HEK293 (cell line): ENCODE results near the gene APOA5.

ENCODE experiments used
- FEZF1 ChIP-seq: fragments of 450-650 bp; formaldehyde crosslinking; IDR thresholded peaks from 2 replicates; pipeline ENCODE4 v1.5.1; 2016; ENCODE audit warnings: missing biosample characterization, missing genetic modification characterization
- HOXC10 ChIP-seq: sonication (generic); formaldehyde crosslinking; IDR thresholded peaks from 2 replicates; pipeline ENCODE4 v1.8.1; 2023; ENCODE audit warnings: mild to moderate bottlenecking, missing genetic modification reagents
- KLF1 ChIP-seq: fragments of 450-650 bp; formaldehyde crosslinking; IDR thresholded peaks from 2 replicates; pipeline ENCODE4 v1.5.1; 2016; ENCODE audit warnings: missing biosample characterization, missing genetic modification characterization
- WT1 ChIP-seq: fragments of 450-650 bp; formaldehyde crosslinking; IDR thresholded peaks from 2 replicates; pipeline ENCODE4 v1.5.1; 2016; ENCODE audit warnings: missing biosample characterization, missing genetic modification characterization
- YY2 ChIP-seq: fragments of 450-650 bp; formaldehyde crosslinking; IDR thresholded peaks from 2 replicates; pipeline ENCODE4 v1.5.1; 2016; ENCODE audit warnings: missing biosample characterization, missing genetic modification characterization
- ZNF133 ChIP-seq: fragments of 450-650 bp; formaldehyde crosslinking; IDR thresholded peaks from 2 replicates; pipeline ENCODE4 v1.5.1; 2016; ENCODE audit warnings: missing biosample characterization, missing genetic modification characterization
- ZNF24 ChIP-seq: fragments of 450-650 bp; formaldehyde crosslinking; IDR thresholded peaks from 2 replicates; pipeline ENCODE4 v1.5.1; 2016; ENCODE audit warnings: missing biosample characterization, missing genetic modification characterization
- ZNF248 ChIP-seq: fragments of 450-650 bp; formaldehyde crosslinking; IDR thresholded peaks from 2 replicates; pipeline ENCODE4 v1.5.1; 2017; ENCODE audit warnings: missing biosample characterization, missing genetic modification characterization
- ZNF366 ChIP-seq: fragments of 450-650 bp; formaldehyde crosslinking; conservative IDR thresholded peaks from 2 replicates; pipeline ENCODE4 v1.5.1; 2016; ENCODE audit warnings: missing biosample characterization, missing genetic modification characterization
- ZNF394 ChIP-seq: fragments of 450-650 bp; formaldehyde crosslinking; IDR thresholded peaks from 2 replicates; pipeline ENCODE4 v1.5.1; 2016; ENCODE audit warnings: missing biosample characterization, missing genetic modification characterization, mild to moderate bottlenecking, moderate library complexity, borderline replicate concordance
- ZNF433 ChIP-seq: fragments of 450-650 bp; formaldehyde crosslinking; IDR thresholded peaks from 2 replicates; pipeline ENCODE4 v1.5.1; 2016; ENCODE audit warnings: missing biosample characterization, missing genetic modification characterization, low read depth
- ZNF48 ChIP-seq: fragments of 450-650 bp; formaldehyde crosslinking; IDR thresholded peaks from 2 replicates; pipeline ENCODE4 v1.5.1; 2016; ENCODE audit warnings: missing biosample characterization, missing genetic modification characterization
- ZNF510 ChIP-seq: fragments of 450-650 bp; formaldehyde crosslinking; IDR thresholded peaks from 2 replicates; pipeline ENCODE4 v1.5.1; 2018; ENCODE audit warnings: mild to moderate bottlenecking, missing genetic modification characterization, missing biosample characterization; ENCODE audit not compliant: insufficient replicate concordance
- ZNF544 ChIP-seq: fragments of 450-650 bp; formaldehyde crosslinking; IDR thresholded peaks from 2 replicates; pipeline ENCODE4 v1.5.0; 2017; ENCODE audit warnings: missing biosample characterization, missing genetic modification characterization
- ZNF549 ChIP-seq: fragments of 450-650 bp; IDR thresholded peaks from 2 replicates; pipeline ENCODE4 v1.5.1; 2018; ENCODE audit warnings: missing biosample characterization, missing genetic modification characterization, mild to moderate bottlenecking, inconsistent platforms, moderate library complexity
- ZNF561 ChIP-seq: fragments of 450-650 bp; IDR thresholded peaks from 2 replicates; pipeline ENCODE4 v1.5.1; 2018; ENCODE audit warnings: missing biosample characterization, missing genetic modification characterization, borderline replicate concordance
- ZNF571 ChIP-seq: fragments of 450-650 bp; formaldehyde crosslinking; IDR thresholded peaks from 2 replicates; pipeline ENCODE4 v1.5.0; 2017; ENCODE audit warnings: missing biosample characterization, missing genetic modification characterization
- ZSCAN30 ChIP-seq: fragments of 450-650 bp; IDR thresholded peaks from 2 replicates; pipeline ENCODE4 v1.5.1; 2018; ENCODE audit warnings: missing biosample characterization, mild to moderate bottlenecking, missing genetic modification characterization, moderate library complexity
- ZXDB ChIP-seq: fragments of 450-650 bp; formaldehyde crosslinking; IDR thresholded peaks from 2 replicates; pipeline ENCODE4 v1.5.1; 2016; ENCODE audit warnings: missing biosample characterization, missing genetic modification characterization
- TF ChIP-seq, protein P1 (sequence below): fragments of 450-650 bp; formaldehyde crosslinking; conservative IDR thresholded peaks from 2 replicates; pipeline ENCODE4 v1.5.1; 2016; ENCODE audit warnings: low read depth, missing biosample characterization, missing genetic modification characterization
- TF ChIP-seq, protein P2 (sequence below): fragments of 450-650 bp; formaldehyde crosslinking; IDR thresholded peaks from 2 replicates; pipeline ENCODE4 v1.5.1; 2016; ENCODE audit warnings: missing biosample characterization, missing genetic modification characterization
- TF ChIP-seq, protein P3 (sequence below): fragments of 450-650 bp; formaldehyde crosslinking; IDR thresholded peaks from 2 replicates; pipeline ENCODE4 v1.5.1; 2016; ENCODE audit warnings: missing biosample characterization, missing genetic modification characterization
- TF ChIP-seq, protein P4 (sequence below): fragments of 450-650 bp; formaldehyde crosslinking; IDR thresholded peaks from 2 replicates; pipeline ENCODE4 v1.5.1; 2016; ENCODE audit warnings: missing biosample characterization, missing genetic modification characterization
- TF ChIP-seq, protein P5 (sequence below): fragments of 450-650 bp; formaldehyde crosslinking; IDR thresholded peaks from 2 replicates; pipeline ENCODE4 v1.5.1; 2017; ENCODE audit warnings: missing biosample characterization, missing genetic modification characterization
- TF ChIP-seq, protein P6 (sequence below): fragments of 450-650 bp; formaldehyde crosslinking; IDR thresholded peaks from 2 replicates; pipeline ENCODE4 v1.5.1; 2016; ENCODE audit warnings: missing biosample characterization, missing genetic modification characterization

The APOA5 gene

DNA sequence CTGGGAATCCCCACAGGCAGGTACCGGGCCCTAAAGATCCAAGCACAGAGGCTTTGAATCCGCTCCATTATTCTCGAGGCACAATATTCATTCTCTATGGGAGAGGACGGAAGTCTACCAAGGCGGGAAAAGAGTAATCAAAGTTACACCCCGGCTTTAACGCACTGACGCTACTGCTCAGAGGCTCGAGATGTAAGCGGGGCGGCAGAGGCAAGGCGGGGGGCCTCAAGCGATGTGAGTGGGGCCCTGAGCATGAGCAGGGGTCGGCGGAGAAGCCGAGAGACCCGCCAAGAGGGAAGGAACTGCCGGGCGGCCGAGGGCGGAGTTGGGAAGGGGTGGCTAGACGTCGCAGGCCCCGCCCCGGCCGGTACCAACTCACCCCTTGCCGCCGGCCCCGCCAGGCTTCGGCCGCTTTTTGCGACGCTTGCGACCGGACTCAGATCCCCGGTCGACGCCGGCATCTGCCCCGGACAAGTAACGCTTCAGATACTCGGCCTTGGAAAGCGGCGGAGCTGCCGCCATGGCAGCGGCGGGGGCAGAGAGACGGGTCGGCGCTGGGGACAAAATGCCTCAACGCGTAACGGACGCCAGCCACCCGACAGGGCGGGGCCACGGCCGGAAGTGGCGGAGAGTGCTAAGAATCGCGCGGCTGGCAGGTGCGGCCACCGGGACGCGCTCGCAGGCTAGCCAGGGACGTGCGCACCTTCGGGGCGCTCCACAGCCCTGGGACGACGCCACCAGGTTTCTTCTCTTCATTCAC is 19.1 kb downstream of the APOA5 start, which contains the start of gene BUD13 (continued):
- TF ChIP-seq, protein P1, sequence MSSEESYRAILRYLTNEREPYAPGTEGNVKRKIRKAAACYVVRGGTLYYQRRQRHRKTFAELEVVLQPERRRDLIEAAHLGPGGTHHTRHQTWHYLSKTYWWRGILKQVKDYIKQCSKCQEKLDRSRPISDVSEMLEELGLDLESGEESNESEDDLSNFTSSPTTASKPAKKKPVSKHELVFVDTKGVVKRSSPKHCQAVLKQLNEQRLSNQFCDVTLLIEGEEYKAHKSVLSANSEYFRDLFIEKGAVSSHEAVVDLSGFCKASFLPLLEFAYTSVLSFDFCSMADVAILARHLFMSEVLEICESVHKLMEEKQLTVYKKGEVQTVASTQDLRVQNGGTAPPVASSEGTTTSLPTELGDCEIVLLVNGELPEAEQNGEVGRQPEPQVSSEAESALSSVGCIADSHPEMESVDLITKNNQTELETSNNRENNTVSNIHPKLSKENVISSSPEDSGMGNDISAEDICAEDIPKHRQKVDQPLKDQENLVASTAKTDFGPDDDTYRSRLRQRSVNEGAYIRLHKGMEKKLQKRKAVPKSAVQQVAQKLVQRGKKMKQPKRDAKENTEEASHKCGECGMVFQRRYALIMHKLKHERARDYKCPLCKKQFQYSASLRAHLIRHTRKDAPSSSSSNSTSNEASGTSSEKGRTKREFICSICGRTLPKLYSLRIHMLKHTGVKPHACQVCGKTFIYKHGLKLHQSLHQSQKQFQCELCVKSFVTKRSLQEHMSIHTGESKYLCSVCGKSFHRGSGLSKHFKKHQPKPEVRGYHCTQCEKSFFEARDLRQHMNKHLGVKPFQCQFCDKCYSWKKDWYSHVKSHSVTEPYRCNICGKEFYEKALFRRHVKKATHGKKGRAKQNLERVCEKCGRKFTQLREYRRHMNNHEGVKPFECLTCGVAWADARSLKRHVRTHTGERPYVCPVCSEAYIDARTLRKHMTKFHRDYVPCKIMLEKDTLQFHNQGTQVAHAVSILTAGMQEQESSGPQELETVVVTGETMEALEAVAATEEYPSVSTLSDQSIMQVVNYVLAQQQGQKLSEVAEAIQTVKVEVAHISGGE (tag by site-specific recombination): peak; percentile 56
- no peak for TF ChIP-seq ZNF571 (tag by site-specific recombination)
- no peak for TF ChIP-seq ZNF366
- no peak for TF ChIP-seq ZNF48 (tag by site-specific recombination)
- TF ChIP-seq, protein P2, sequence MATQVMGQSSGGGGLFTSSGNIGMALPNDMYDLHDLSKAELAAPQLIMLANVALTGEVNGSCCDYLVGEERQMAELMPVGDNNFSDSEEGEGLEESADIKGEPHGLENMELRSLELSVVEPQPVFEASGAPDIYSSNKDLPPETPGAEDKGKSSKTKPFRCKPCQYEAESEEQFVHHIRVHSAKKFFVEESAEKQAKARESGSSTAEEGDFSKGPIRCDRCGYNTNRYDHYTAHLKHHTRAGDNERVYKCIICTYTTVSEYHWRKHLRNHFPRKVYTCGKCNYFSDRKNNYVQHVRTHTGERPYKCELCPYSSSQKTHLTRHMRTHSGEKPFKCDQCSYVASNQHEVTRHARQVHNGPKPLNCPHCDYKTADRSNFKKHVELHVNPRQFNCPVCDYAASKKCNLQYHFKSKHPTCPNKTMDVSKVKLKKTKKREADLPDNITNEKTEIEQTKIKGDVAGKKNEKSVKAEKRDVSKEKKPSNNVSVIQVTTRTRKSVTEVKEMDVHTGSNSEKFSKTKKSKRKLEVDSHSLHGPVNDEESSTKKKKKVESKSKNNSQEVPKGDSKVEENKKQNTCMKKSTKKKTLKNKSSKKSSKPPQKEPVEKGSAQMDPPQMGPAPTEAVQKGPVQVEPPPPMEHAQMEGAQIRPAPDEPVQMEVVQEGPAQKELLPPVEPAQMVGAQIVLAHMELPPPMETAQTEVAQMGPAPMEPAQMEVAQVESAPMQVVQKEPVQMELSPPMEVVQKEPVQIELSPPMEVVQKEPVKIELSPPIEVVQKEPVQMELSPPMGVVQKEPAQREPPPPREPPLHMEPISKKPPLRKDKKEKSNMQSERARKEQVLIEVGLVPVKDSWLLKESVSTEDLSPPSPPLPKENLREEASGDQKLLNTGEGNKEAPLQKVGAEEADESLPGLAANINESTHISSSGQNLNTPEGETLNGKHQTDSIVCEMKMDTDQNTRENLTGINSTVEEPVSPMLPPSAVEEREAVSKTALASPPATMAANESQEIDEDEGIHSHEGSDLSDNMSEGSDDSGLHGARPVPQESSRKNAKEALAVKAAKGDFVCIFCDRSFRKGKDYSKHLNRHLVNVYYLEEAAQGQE (tag by site-specific recombination): no peak
- TF ChIP-seq YY2: peak; percentile 91
- peak; percentile 70; the same call in 1 of the 2 replicates for TF ChIP-seq KLF1 (tag by site-specific recombination)
- TF ChIP-seq, protein P3, sequence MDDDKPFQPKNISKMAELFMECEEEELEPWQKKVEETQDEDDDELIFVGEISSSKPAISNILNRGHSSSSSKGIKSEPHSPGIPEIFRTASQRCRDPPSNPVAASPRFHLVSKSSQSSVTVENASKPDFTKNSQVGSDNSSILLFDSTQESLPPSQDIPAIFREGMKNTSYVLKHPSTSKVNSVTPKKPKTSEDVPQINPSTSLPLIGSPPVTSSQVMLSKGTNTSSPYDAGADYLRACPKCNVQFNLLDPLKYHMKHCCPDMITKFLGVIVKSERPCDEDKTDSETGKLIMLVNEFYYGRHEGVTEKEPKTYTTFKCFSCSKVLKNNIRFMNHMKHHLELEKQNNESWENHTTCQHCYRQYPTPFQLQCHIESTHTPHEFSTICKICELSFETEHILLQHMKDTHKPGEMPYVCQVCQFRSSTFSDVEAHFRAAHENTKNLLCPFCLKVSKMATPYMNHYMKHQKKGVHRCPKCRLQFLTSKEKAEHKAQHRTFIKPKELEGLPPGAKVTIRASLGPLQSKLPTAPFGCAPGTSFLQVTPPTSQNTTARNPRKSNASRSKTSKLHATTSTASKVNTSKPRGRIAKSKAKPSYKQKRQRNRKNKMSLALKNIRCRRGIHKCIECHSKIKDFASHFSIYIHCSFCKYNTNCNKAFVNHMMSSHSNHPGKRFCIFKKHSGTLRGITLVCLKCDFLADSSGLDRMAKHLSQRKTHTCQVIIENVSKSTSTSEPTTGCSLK (tag by site-specific recombination): no peak
- 0 out of 2 replicates have a peak, but pooled peaks have one; percentile 11 for TF ChIP-seq WT1
- peak; percentile 70 for TF ChIP-seq ZSCAN30 (tag by site-specific recombination)
- 0 out of 2 replicates have a peak, but pooled peaks have one; percentile 33 for TF ChIP-seq ZNF561 (tag by site-specific recombination)
- TF ChIP-seq ZNF544: no peak
- no peak for TF ChIP-seq ZNF248 (tag by site-specific recombination)
- no peak for TF ChIP-seq ZNF549 (tag by site-specific recombination)
- TF ChIP-seq, protein P4, sequence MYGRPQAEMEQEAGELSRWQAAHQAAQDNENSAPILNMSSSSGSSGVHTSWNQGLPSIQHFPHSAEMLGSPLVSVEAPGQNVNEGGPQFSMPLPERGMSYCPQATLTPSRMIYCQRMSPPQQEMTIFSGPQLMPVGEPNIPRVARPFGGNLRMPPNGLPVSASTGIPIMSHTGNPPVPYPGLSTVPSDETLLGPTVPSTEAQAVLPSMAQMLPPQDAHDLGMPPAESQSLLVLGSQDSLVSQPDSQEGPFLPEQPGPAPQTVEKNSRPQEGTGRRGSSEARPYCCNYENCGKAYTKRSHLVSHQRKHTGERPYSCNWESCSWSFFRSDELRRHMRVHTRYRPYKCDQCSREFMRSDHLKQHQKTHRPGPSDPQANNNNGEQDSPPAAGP (tag by site-specific recombination): 0 out of 2 replicates have a peak, but pooled peaks have one; percentile 62
- TF ChIP-seq ZNF433 (tag by site-specific recombination): no peak
- TF ChIP-seq ZNF133: no peak
- TF ChIP-seq, protein P5, sequence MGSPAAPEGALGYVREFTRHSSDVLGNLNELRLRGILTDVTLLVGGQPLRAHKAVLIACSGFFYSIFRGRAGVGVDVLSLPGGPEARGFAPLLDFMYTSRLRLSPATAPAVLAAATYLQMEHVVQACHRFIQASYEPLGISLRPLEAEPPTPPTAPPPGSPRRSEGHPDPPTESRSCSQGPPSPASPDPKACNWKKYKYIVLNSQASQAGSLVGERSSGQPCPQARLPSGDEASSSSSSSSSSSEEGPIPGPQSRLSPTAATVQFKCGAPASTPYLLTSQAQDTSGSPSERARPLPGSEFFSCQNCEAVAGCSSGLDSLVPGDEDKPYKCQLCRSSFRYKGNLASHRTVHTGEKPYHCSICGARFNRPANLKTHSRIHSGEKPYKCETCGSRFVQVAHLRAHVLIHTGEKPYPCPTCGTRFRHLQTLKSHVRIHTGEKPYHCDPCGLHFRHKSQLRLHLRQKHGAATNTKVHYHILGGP (tag by site-specific recombination): no peak
- TF ChIP-seq, protein P6, sequence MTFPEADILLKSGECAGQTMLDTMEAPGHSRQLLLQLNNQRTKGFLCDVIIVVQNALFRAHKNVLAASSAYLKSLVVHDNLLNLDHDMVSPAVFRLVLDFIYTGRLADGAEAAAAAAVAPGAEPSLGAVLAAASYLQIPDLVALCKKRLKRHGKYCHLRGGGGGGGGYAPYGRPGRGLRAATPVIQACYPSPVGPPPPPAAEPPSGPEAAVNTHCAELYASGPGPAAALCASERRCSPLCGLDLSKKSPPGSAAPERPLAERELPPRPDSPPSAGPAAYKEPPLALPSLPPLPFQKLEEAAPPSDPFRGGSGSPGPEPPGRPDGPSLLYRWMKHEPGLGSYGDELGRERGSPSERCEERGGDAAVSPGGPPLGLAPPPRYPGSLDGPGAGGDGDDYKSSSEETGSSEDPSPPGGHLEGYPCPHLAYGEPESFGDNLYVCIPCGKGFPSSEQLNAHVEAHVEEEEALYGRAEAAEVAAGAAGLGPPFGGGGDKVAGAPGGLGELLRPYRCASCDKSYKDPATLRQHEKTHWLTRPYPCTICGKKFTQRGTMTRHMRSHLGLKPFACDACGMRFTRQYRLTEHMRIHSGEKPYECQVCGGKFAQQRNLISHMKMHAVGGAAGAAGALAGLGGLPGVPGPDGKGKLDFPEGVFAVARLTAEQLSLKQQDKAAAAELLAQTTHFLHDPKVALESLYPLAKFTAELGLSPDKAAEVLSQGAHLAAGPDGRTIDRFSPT (tag by site-specific recombination): peak; percentile 94
- TF ChIP-seq ZNF24 (tag by site-specific recombination): peak; percentile 56; the same call in 1 of the 2 replicates
- no peak for TF ChIP-seq HOXC10
- no peak for TF ChIP-seq ZNF510
- peak; percentile 41; the same call in 1 of the 2 replicates for TF ChIP-seq ZNF394
- TF ChIP-seq FEZF1: no peak
- peak; percentile 92 for TF ChIP-seq ZXDB (tag by site-specific recombination)
